ENCODE data around the gene PEBP1.
"Not testable (repeated sequence)": the region's sequence is repeated elsewhere in the genome, so short reads cannot be mapped to it uniquely, and the experiment has no call there.

The PEBP1 gene

GRCh38 chr12:118135788-118136558 is at the start of gene PEBP1:
Gene PEBP1, plus strand, starts transcription at chr12:118136124. Its CDS starts 86 bp downstream, at chr12:118136210.
- peak; percentile 91 for DNase-seq

GRCh38 chr12:118089782-118090181 is 46.1 kb upstream of the PEBP1 start:
- DNase-seq, result no peak

GRCh38 chr12:118094039-118094438 is 41.9 kb upstream of the PEBP1 start:
- DNase-seq, result no peak

GRCh38 chr12:118098401-118098800 is 37.5 kb upstream of the PEBP1 start:
- DNase-seq, result no peak

- DNase-seq, result no peak
These were observed 36.8 kb upstream of the PEBP1 start for GRCh38 chr12:118098911-118099671.

GRCh38 chr12:118101051-118101450 is 34.9 kb upstream of the PEBP1 start:
- DNase-seq, result no peak

GRCh38 chr12:118102070-118102469 is 33.9 kb upstream of the PEBP1 start:
- no peak for DNase-seq

GRCh38 chr12:118102609-118103008 is 33.3 kb upstream of the PEBP1 start:
- DNase-seq, result no peak

GRCh38 chr12:118103201-118103600 is 32.7 kb upstream of the PEBP1 start:
- peak; percentile 8 for DNase-seq

GRCh38 chr12:118103601-118104382 is 32.1 kb upstream of the PEBP1 start, which contains the start of gene VSIG10:
Gene VSIG10, minus strand, starts transcription at chr12:118104011. Its CDS starts 340 bp downstream, at chr12:118103671.
- DNase-seq, result peak; percentile 62

- no peak for DNase-seq
These were observed 28.9 kb upstream of the PEBP1 start for GRCh38 chr12:118107011-118107410.

GRCh38 chr12:118107694-118108093 is 28.2 kb upstream of the PEBP1 start:
- DNase-seq, result no peak

- no peak for DNase-seq
These were observed 26.8 kb upstream of the PEBP1 start for GRCh38 chr12:118109088-118109487.

GRCh38 chr12:118119449-118119879 is 16.5 kb upstream of the PEBP1 start:
- no peak for DNase-seq

- DNase-seq, result peak; percentile 75
These were observed 15.2 kb upstream of the PEBP1 start for GRCh38 chr12:118120579-118121363.

- DNase-seq, result no peak
These were observed 13.7 kb upstream of the PEBP1 start for GRCh38 chr12:118122264-118122663.

- no peak for DNase-seq
These were observed 11.5 kb upstream of the PEBP1 start for GRCh38 chr12:118124333-118124874.

- no peak for DNase-seq
These were observed 10.2 kb upstream of the PEBP1 start for GRCh38 chr12:118125743-118126118.

- no peak for DNase-seq
These were observed 9.7 kb upstream of the PEBP1 start for GRCh38 chr12:118126119-118126757.

- DNase-seq, result no peak
These were observed 8.1 kb upstream of the PEBP1 start for GRCh38 chr12:118127867-118128266.

GRCh38 chr12:118129436-118129835 is 6.5 kb upstream of the PEBP1 start:
- DNase-seq, result not testable (repeated sequence)

Measured in suppressor macrophage treated with lipopolysaccharide for 4 hours (primary cell).